ENCODE results near the gene SLCO4C1. TPM values are rescaled to one million over a fixed set of nuclear protein-coding genes. Genes with fewer than 3 reads are reported as not detected.

SLCO4C1 gene
- total RNA-seq, 1 donor from 2014 or later = 0.11 TPM

DNA sequence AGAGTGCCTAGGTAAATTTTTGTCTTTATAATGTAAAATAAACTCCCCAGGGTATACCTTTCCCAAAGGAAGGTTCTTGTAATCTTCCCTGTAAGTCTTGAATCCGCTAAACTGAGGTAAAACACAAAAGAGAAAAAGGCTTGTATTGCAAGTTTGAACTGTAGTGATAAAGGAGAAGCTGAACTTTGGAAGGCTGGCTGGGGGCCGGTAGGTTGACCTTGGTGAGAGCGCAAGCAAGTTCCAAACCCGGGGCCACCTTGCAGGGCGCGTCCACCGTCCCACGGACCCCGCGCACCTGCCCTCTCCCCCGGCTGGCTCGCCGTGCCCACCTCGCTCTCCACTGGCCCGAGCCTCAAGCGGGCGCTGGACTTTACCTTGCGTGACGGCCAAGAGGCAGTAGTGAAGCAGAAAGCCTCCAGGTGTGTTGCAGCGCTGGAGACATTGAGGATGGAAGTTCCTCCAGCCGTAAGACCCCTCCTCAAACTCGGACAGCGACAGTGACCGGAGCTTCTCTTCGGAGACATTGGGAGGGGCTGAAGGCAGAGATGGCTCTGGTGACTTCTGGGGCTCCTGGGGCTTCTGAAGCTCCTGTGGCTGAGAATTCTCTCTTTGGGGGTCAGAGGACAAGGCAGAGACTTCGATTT, 428 bp downstream of the SLCO4C1 start:
- H3K27me3 Mint-ChIP-seq (ENCODE audit: unreplicated experiment) = peaks cover 19% of the 10 kb centered on the region

DNA sequence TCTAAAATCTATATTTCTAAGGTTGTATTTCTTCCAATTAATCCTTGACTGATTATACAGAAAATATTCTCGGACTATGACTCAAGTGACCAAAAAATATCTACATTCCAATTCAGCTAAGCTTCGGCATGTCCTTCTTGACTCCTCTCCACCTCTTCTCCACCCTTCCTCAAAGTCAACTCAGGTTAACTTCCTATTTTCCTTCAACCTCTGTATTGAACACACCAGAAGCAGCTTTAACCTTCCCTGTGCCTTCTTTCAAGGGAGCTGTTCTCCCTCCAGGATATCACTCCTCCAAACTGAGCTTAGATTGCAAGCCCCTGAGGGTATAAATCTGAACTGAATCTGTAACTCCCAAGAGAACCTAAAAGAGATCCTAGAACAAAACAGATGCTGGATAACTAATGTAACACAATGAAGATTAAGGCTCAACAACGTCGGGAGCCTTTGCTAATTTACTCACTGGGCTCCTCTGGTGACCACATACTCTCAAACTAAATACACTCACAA, 1.1 kb downstream of the SLCO4C1 start:
- no peaks in the 10 kb centered on the region for H3K9me3 Mint-ChIP-seq (ENCODE audit: unreplicated experiment)
- peak overlapping the region; percentile 73 for H3K4me3 Mint-ChIP-seq (ENCODE audit: unreplicated experiment)
- no peak for DNase-seq (ENCODE audit: extremely low spot score, unreplicated experiment)
- TF ChIP-seq, protein P1, sequence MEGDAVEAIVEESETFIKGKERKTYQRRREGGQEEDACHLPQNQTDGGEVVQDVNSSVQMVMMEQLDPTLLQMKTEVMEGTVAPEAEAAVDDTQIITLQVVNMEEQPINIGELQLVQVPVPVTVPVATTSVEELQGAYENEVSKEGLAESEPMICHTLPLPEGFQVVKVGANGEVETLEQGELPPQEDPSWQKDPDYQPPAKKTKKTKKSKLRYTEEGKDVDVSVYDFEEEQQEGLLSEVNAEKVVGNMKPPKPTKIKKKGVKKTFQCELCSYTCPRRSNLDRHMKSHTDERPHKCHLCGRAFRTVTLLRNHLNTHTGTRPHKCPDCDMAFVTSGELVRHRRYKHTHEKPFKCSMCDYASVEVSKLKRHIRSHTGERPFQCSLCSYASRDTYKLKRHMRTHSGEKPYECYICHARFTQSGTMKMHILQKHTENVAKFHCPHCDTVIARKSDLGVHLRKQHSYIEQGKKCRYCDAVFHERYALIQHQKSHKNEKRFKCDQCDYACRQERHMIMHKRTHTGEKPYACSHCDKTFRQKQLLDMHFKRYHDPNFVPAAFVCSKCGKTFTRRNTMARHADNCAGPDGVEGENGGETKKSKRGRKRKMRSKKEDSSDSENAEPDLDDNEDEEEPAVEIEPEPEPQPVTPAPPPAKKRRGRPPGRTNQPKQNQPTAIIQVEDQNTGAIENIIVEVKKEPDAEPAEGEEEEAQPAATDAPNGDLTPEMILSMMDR (IDR thresholded peaks at IDR 0.05) = no peak
- peaks cover 14% of the 10 kb centered on the region for H3K4me1 Mint-ChIP-seq (ENCODE audit: unreplicated experiment)
- no peaks in the 10 kb centered on the region for H3K36me3 Mint-ChIP-seq (ENCODE audit: unreplicated experiment)
- H3K27me3 Mint-ChIP-seq (ENCODE audit: unreplicated experiment) = peaks cover 19% of the 10 kb centered on the region
- H3K27ac Mint-ChIP-seq (ENCODE audit: unreplicated experiment) = no peak overlapping the region

More for the DNA sequence above, 428 bp downstream of the SLCO4C1 start:
- TF ChIP-seq, protein P1 (IDR thresholded peaks at IDR 0.05) = no peak
- no peak for DNase-seq (ENCODE audit: extremely low spot score, unreplicated experiment)
- peak overlapping the region; percentile 73 for H3K4me3 Mint-ChIP-seq (ENCODE audit: unreplicated experiment)
- H3K27ac Mint-ChIP-seq (ENCODE audit: unreplicated experiment) = no peak overlapping the region
- H3K9me3 Mint-ChIP-seq (ENCODE audit: unreplicated experiment) = no peaks in the 10 kb centered on the region
- no peaks in the 10 kb centered on the region for H3K36me3 Mint-ChIP-seq (ENCODE audit: unreplicated experiment)
- peaks cover 14% of the 10 kb centered on the region for H3K4me1 Mint-ChIP-seq (ENCODE audit: unreplicated experiment)

DNA sequence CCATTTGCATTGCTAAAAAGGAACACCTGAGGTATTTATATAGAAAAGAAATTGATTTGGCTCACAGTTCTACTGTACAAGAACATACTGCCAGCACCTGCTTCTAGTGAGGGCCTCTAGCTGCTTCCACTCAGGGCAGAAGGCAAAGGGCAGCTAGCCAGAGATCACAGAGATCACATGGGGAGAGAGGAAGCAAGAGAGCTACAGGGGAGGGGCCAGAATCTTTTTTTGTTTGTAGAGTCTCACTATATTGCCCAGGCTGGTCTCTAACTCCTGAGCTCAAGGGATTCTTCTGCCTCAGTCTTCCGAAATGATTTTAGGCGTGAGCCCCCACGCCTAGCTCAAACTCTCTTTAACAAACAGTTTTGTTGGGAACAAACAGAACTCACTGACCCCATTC, 6.1 kb downstream of the SLCO4C1 start:
- TF ChIP-seq, protein P1 (IDR thresholded peaks at IDR 0.05) = no peak
- no peaks in the 10 kb centered on the region for H3K9me3 Mint-ChIP-seq (ENCODE audit: unreplicated experiment)
- no peak for DNase-seq (ENCODE audit: extremely low spot score, unreplicated experiment)
- H3K27me3 Mint-ChIP-seq (ENCODE audit: unreplicated experiment) = peaks cover 14% of the 10 kb centered on the region
- no peak overlapping the region for H3K4me3 Mint-ChIP-seq (ENCODE audit: unreplicated experiment)
- H3K27ac Mint-ChIP-seq (ENCODE audit: unreplicated experiment) = no peak overlapping the region
- no peaks in the 10 kb centered on the region for H3K36me3 Mint-ChIP-seq (ENCODE audit: unreplicated experiment)
- peaks cover under 1% of the 10 kb centered on the region for H3K4me1 Mint-ChIP-seq (ENCODE audit: unreplicated experiment)

DNA sequence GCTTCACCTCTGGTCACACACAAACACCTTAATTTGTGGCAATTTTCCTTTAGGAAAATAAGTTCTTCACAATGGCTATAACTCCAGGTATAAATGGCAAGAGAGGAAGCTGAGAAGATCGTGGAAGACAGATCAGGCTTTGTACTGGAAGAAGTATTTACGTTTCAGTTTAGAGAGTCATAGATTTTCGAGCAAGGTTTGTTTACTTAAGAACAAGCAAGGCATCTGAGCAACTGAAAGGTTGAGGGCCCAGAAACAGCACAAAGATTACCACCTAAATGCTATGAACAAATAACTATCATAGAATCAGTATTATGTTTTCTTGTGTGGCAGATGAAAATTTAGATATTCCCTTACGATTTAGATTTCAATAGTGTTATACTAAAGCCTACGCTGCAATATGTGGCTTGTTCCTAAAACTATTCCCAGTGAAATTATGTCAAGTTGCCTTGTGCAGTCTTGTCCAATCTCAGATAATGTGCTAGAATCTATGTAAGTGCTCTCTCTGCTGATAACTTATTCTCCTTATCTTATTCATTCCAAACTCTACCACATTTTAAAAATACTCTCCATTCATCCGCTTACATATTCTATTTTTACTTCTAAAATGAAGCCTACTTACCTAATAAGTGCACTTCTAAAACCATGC, 6.7 kb downstream of the SLCO4C1 start:
- peaks cover 8% of the 10 kb centered on the region for H3K27me3 Mint-ChIP-seq (ENCODE audit: unreplicated experiment)
- no peak overlapping the region for H3K4me3 Mint-ChIP-seq (ENCODE audit: unreplicated experiment)
- no peak for DNase-seq (ENCODE audit: extremely low spot score, unreplicated experiment)
- H3K36me3 Mint-ChIP-seq (ENCODE audit: unreplicated experiment) = no peaks in the 10 kb centered on the region
- H3K9me3 Mint-ChIP-seq (ENCODE audit: unreplicated experiment) = no peaks in the 10 kb centered on the region
- no peak overlapping the region for H3K27ac Mint-ChIP-seq (ENCODE audit: unreplicated experiment)
- TF ChIP-seq, protein P1 (IDR thresholded peaks at IDR 0.05) = no peak
- no peaks in the 10 kb centered on the region for H3K4me1 Mint-ChIP-seq (ENCODE audit: unreplicated experiment)

DNA sequence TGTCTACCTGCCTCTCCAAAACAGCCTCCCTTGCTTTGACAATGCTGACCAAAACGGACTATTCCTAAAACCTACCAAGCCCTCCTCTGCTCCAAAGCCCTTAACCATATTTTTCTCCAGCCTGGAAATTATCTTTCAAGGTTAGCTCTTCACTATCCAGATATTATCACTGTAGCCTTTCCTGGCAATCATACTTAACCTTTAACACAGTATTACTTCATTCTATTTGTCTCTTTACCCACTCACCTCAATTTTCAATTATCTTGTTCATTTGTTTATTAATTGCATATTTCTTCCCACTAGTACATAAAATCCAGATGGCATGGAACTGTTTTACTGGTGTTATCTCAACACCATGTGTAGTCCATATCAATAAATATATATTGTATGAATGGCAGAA, 7.5 kb downstream of the SLCO4C1 start:
- H3K9me3 Mint-ChIP-seq (ENCODE audit: unreplicated experiment) = no peaks in the 10 kb centered on the region
- no peaks in the 10 kb centered on the region for H3K36me3 Mint-ChIP-seq (ENCODE audit: unreplicated experiment)
- H3K4me1 Mint-ChIP-seq (ENCODE audit: unreplicated experiment) = no peaks in the 10 kb centered on the region
- DNase-seq (ENCODE audit: extremely low spot score, unreplicated experiment) = no peak
- no peak overlapping the region for H3K4me3 Mint-ChIP-seq (ENCODE audit: unreplicated experiment)
- TF ChIP-seq, protein P1 (IDR thresholded peaks at IDR 0.05) = no peak
- H3K27ac Mint-ChIP-seq (ENCODE audit: unreplicated experiment) = no peak overlapping the region
- peaks cover 13% of the 10 kb centered on the region for H3K27me3 Mint-ChIP-seq (ENCODE audit: unreplicated experiment)

All from osteocyte (in vitro differentiated cells).